Smooth muscle cell of bladder (primary cell): ENCODE results near the gene MUC7. TPM values are rescaled to one million over a fixed set of nuclear protein-coding genes. Genes with fewer than 3 reads are reported as not detected.

ENCODE experiments used
- total RNA-seq: library from RNA; depleted of rRNA; stranded (reverse); fragments of >200 nt; gene quantifications from 2 replicates; pipeline ENCODE4 v1.2.3, GENCODE V29; 2014

The MUC7 gene
- total RNA-seq: not detected in 2 replicates

GRCh38 chr4:70471897-70472296 is at the start of gene MUC7:
TSS of gene MUC7 (plus strand) at chr4:70472197. CDS start at chr4:70474022, 1,825 bp downstream.

GRCh38 chr4:70518269-70518668 is 46.3 kb downstream of the MUC7 start, which contains the start of gene AMTN:
TSS of gene AMTN (plus strand) at chr4:70518569. CDS start at chr4:70518778, 209 bp downstream.

Other genes with a start within 250 kb of the MUC7 start
- gene FDCSP, start 246.1 kb upstream of the MUC7 start, total RNA-seq: not detected in 2 replicates
- not detected in 2 replicates for gene CSN3, start 229.6 kb upstream of the MUC7 start, total RNA-seq
- gene CABS1, start 137.2 kb upstream of the MUC7 start, total RNA-seq: not detected in 2 replicates
- not detected in 2 replicates for gene SMR3A, start 111.4 kb upstream of the MUC7 start, total RNA-seq
- not detected in 2 replicates for gene SMR3B, start 89.1 kb upstream of the MUC7 start, total RNA-seq
- not detected in 2 replicates for gene OPRPN, start 74.3 kb upstream of the MUC7 start, total RNA-seq
- gene AMTN, start 46.4 kb downstream of the MUC7 start, total RNA-seq: not detected in 2 replicates
- not detected in 2 replicates for gene AMBN, start 120.1 kb downstream of the MUC7 start, total RNA-seq
- not detected in 2 replicates for gene ENAM, start 156.5 kb downstream of the MUC7 start, total RNA-seq
- 1.7 and 6.7 TPM in 2 replicates for gene JCHAIN, start 194.3 kb downstream of the MUC7 start, total RNA-seq
- gene UTP3, start 216.3 kb downstream of the MUC7 start, total RNA-seq: 15.4 and 22.6 TPM in 2 replicates
- 71.4 and 86.5 TPM in 2 replicates for gene RUFY3, start 249.8 kb downstream of the MUC7 start, total RNA-seq